Glutamatergic neuron (in vitro differentiated cells): ENCODE results near the gene CDC42BPB. TPM values are rescaled to one million over a fixed set of nuclear protein-coding genes. Genes with fewer than 3 reads are reported as not detected.
A peak's percentile ranks its signal among the peaks of the same experiment; 100 is the strongest.

ENCODE experiments used
- DNase-seq: peaks from one replicate; pipeline ENCODE4 v3.0.0; 2022
- H3K27ac Mint-ChIP-seq: one replicate; pipeline ENCODE4 v1.8.0; 2020; ENCODE audit warnings: mild to moderate bottlenecking, mixed read lengths, inconsistent platforms; ENCODE audit not compliant: unreplicated experiment
- H3K27me3 Mint-ChIP-seq: one replicate; pipeline ENCODE4 v1.8.0; 2020; ENCODE audit warnings: mild to moderate bottlenecking, moderate library complexity, mixed read lengths, inconsistent platforms; ENCODE audit not compliant: unreplicated experiment
- H3K36me3 Mint-ChIP-seq: one replicate; pipeline ENCODE4 v1.8.0; 2020; ENCODE audit warnings: mild to moderate bottlenecking, mixed read lengths, inconsistent platforms; ENCODE audit not compliant: unreplicated experiment
- H3K4me1 Mint-ChIP-seq: one replicate; pipeline ENCODE4 v1.8.0; 2020; ENCODE audit warnings: mild to moderate bottlenecking, low read depth, mixed read lengths, inconsistent platforms; ENCODE audit not compliant: unreplicated experiment
- H3K4me3 Mint-ChIP-seq: one replicate; pipeline ENCODE4 v1.8.0; 2020; ENCODE audit warnings: mild to moderate bottlenecking, mixed read lengths, inconsistent platforms; ENCODE audit not compliant: unreplicated experiment
- H3K9me3 Mint-ChIP-seq: one replicate; pipeline ENCODE4 v1.8.0; 2020; ENCODE audit warnings: mild to moderate bottlenecking, moderate library complexity, mixed read lengths, inconsistent platforms; ENCODE audit not compliant: unreplicated experiment
- CTCF ChIP-seq: fragments of 200-600 bp; sonication (generic); IDR thresholded peaks from one replicate; pipeline ENCODE4 v1.5.0; 2021; ENCODE audit not compliant: partially characterized antibody, unreplicated experiment
- total RNA-seq: library from RNA; stranded (reverse); fragmentation: NEBNext Ultra II Directional; extraction: Animal tissue kit (Norgen Biotek cat#: 25700); gene quantifications from one replicate; pipeline ENCODE4 v1.2.1, GENCODE V29; 2021; ENCODE audit not compliant: unreplicated experiment

The CDC42BPB gene
- total RNA-seq, 1 donor from 2014 or later: 125 TPM

GRCh38 chr14:102967506-102967795 is 89.9 kb downstream of the CDC42BPB start:
- DNase-seq: no peak
- no peak overlapping the region for H3K4me3 Mint-ChIP-seq
- no peaks in the 10 kb centered on the region for H3K36me3 Mint-ChIP-seq
- peaks cover 3% of the 10 kb centered on the region for H3K9me3 Mint-ChIP-seq
- no peaks in the 10 kb centered on the region for H3K27me3 Mint-ChIP-seq
- peaks cover 5% of the 10 kb centered on the region for H3K4me1 Mint-ChIP-seq
- TF ChIP-seq CTCF: no peak
- H3K27ac Mint-ChIP-seq: peak overlapping the region; percentile 33

GRCh38 chr14:102966681-102967505 is 90.5 kb downstream of the CDC42BPB start:
- TF ChIP-seq CTCF: no peak
- Mint-ChIP-seq H3K9me3 (peaks cover 1% of the 10 kb centered on the region), H3K27me3 (no peaks in the 10 kb centered on the region), H3K4me3 (no peak overlapping the region), H3K36me3 (no peaks in the 10 kb centered on the region), H3K4me1 (peaks cover 5% of the 10 kb centered on the region), H3K27ac (peak overlapping the region; percentile 52)
- peak; percentile 60 for DNase-seq

GRCh38 chr14:102965971-102966655 is 91.2 kb downstream of the CDC42BPB start:
- peaks cover 5% of the 10 kb centered on the region for H3K4me1 Mint-ChIP-seq
- no peak for TF ChIP-seq CTCF
- H3K27me3 Mint-ChIP-seq: no peaks in the 10 kb centered on the region
- H3K9me3 Mint-ChIP-seq: no peaks in the 10 kb centered on the region
- DNase-seq: no peak
- no peak overlapping the region for H3K4me3 Mint-ChIP-seq
- H3K36me3 Mint-ChIP-seq: no peaks in the 10 kb centered on the region
- no peak overlapping the region for H3K27ac Mint-ChIP-seq

- H3K9me3 Mint-ChIP-seq: no peaks in the 10 kb centered on the region
- no peak overlapping the region for H3K27ac Mint-ChIP-seq
- peaks cover 4% of the 10 kb centered on the region for H3K4me1 Mint-ChIP-seq
- H3K27me3 Mint-ChIP-seq: no peaks in the 10 kb centered on the region
- H3K4me3 Mint-ChIP-seq: no peak overlapping the region
- TF ChIP-seq CTCF: no peak
- no peak for DNase-seq
- H3K36me3 Mint-ChIP-seq: no peaks in the 10 kb centered on the region
Observed at GRCh38 chr14:102965282-102965681, 92.1 kb downstream of the CDC42BPB start.

- no peak for TF ChIP-seq CTCF
- H3K27me3 Mint-ChIP-seq: no peaks in the 10 kb centered on the region
- no peaks in the 10 kb centered on the region for H3K9me3 Mint-ChIP-seq
- H3K4me1 Mint-ChIP-seq: peaks cover 3% of the 10 kb centered on the region
- H3K4me3 Mint-ChIP-seq: no peak overlapping the region
- H3K27ac Mint-ChIP-seq: no peak overlapping the region
- no peak for DNase-seq
- H3K36me3 Mint-ChIP-seq: no peaks in the 10 kb centered on the region
Observed at GRCh38 chr14:102964152-102964730, 93.1 kb downstream of the CDC42BPB start.
